Neural cell (in vitro differentiated cells): ENCODE measurements around the gene SPRN. TPM values are rescaled to one million over a fixed set of nuclear protein-coding genes. Genes with fewer than 3 reads are reported as not detected.
"Not testable (repeated sequence)": the region's sequence is repeated elsewhere in the genome, so short reads cannot be mapped to it uniquely, and the experiment has no call there.

Experiments
- H2AFZ ChIP-seq: fragments of 200-600, 300-800 bp; sonication (generic), shearing (Covaris generic); 2 replicates; pipeline ENCODE4 v1.6.0; 2014; ENCODE audit warnings: low read depth, mild to moderate bottlenecking, antibody characterized with exemption, low read length, moderate library complexity
- H3F3A ChIP-seq: fragments of 200-600 bp; shearing (Covaris generic); 2 replicates; pipeline ENCODE4 v1.6.1; 2016; ENCODE audit warnings: mild to moderate bottlenecking, moderate library complexity, mixed read lengths, antibody characterized with exemption, low read length; ENCODE audit not compliant: insufficient read depth, poor library complexity, severe bottlenecking
- H3K27ac ChIP-seq: fragments of 200-600, 300-800 bp; sonication (generic), shearing (Covaris generic); 2 replicates; pipeline ENCODE4 v1.5.1; 2014; ENCODE audit warnings: mild to moderate bottlenecking, low read length, moderate library complexity
- H3K27me3 ChIP-seq: fragments of 300-800, 200-600 bp; sonication (generic), shearing (Covaris generic); 2 replicates; pipeline ENCODE4 v1.6.0; 2014; ENCODE audit warnings: mild to moderate bottlenecking, low read depth, low read length, moderate library complexity; ENCODE audit not compliant: insufficient read depth
- H3K36me3 ChIP-seq: fragments of 300-800, 200-600 bp; sonication (generic), shearing (Covaris generic); 2 replicates; pipeline ENCODE4 v1.5.1; 2014; ENCODE audit warnings: mild to moderate bottlenecking, antibody characterized with exemption, low read length, moderate library complexity; ENCODE audit not compliant: insufficient read depth
- H3K4me2 ChIP-seq: fragments of 300-800, 200-600 bp; sonication (generic), shearing (Covaris generic); 2 replicates; pipeline ENCODE4 v1.6.0; 2014; ENCODE audit warnings: mild to moderate bottlenecking, low read length
- H3K4me3 ChIP-seq: fragments of 300-800, 200-600 bp; sonication (generic), shearing (Covaris generic); 2 replicates; pipeline ENCODE4 v1.5.1; 2014; ENCODE audit warnings: mild to moderate bottlenecking, low read length, moderate library complexity
- H3K79me2 ChIP-seq: fragments of 200-600 bp; shearing (Covaris generic); replicated peaks from 2 replicates; pipeline ENCODE4 v1.6.0; 2014; ENCODE audit warnings: mild to moderate bottlenecking, low read length, moderate library complexity; ENCODE audit not compliant: insufficient read depth
- H3K9ac ChIP-seq: fragments of 300-800, 200-600 bp; sonication (generic), shearing (Covaris generic); 2 replicates; pipeline ENCODE4 v1.6.1; 2016; ENCODE audit warnings: mild to moderate bottlenecking, low read length, mixed read lengths
- H3K9me2 ChIP-seq: fragments of 200-600 bp; shearing (Covaris generic); 2 replicates; pipeline ENCODE4 v1.6.1; 2016; ENCODE audit warnings: mild to moderate bottlenecking, low read length, mixed read lengths; ENCODE audit not compliant: insufficient read depth
- H3K9me3 ChIP-seq: fragments of 200-600, 300-800 bp; sonication (generic), shearing (Covaris generic); 2 replicates; pipeline ENCODE4 v1.6.1; 2016; ENCODE audit warnings: mild to moderate bottlenecking, mixed run types, low read length, moderate library complexity, mixed read lengths
- H4K20me1 ChIP-seq: fragments of 200-600 bp; shearing (Covaris generic); 2 replicates; pipeline ENCODE4 v1.6.1; 2016; ENCODE audit warnings: mild to moderate bottlenecking, mixed run types; ENCODE audit not compliant: insufficient read depth
- CTCF ChIP-seq: fragments of 450-650 bp; IDR thresholded peaks from 2 replicates; pipeline ENCODE4 v1.5.1; 2014; ENCODE audit warnings: antibody characterized with exemption, mild to moderate bottlenecking, moderate library complexity; ENCODE audit not compliant: poor library complexity, severe bottlenecking
- EP300 ChIP-seq: fragments of 450-650 bp; conservative IDR thresholded peaks from 2 replicates; pipeline ENCODE4 v1.6.1; 2014; ENCODE audit warnings: antibody characterized with exemption, mild to moderate bottlenecking, moderate library complexity; ENCODE audit not compliant: poor library complexity, severe bottlenecking
- EZH2 ChIP-seq: fragments of 200-600, 300-800 bp; shearing (Covaris generic), sonication (generic); IDR thresholded peaks from 2 replicates; pipeline ENCODE4 v1.6.1; 2014; ENCODE audit warnings: antibody characterized with exemption, low read length, borderline replicate concordance, mild to moderate bottlenecking; ENCODE audit not compliant: insufficient read depth, poor library complexity, severe bottlenecking
- MXI1 ChIP-seq: fragments of 450-650 bp; conservative IDR thresholded peaks from 2 replicates; pipeline ENCODE4 v1.6.1; 2014; ENCODE audit warnings: antibody characterized with exemption, mild to moderate bottlenecking; ENCODE audit not compliant: poor library complexity, severe bottlenecking
- POLR2AphosphoS5 ChIP-seq: IDR thresholded peaks from 2 replicates; pipeline ENCODE4 v1.6.1; 2012
- RAD21 ChIP-seq: fragments of 450-650 bp; conservative IDR thresholded peaks from 2 replicates; pipeline ENCODE4 v1.6.1; 2014; ENCODE audit warnings: antibody characterized with exemption, mild to moderate bottlenecking, moderate library complexity
- REST ChIP-seq: IDR thresholded peaks from 2 replicates; pipeline ENCODE4 v1.6.1; 2012; ENCODE audit warnings: borderline replicate concordance
- SMC3 ChIP-seq: fragments of 450-650 bp; conservative IDR thresholded peaks from 2 replicates; pipeline ENCODE4 v1.6.1; 2014; ENCODE audit warnings: antibody characterized with exemption, mild to moderate bottlenecking, moderate library complexity; ENCODE audit not compliant: poor library complexity
- TAF1 ChIP-seq: IDR thresholded peaks from 2 replicates; pipeline ENCODE4 v1.6.1; 2012; ENCODE audit warnings: low read depth
- polyA plus RNA-seq: library from polyadenylated mRNA; depleted of rRNA; stranded (reverse); fragments of >200 nt; gene quantifications from 2 replicates; pipeline ENCODE4 v1.2.3, GENCODE V29; 2014

The SPRN gene
- polyA plus RNA-seq, 1 donor from 2014 or later = 1.1 TPM

- no peak overlapping the region for H3K4me3 ChIP-seq
- H3K9me2 ChIP-seq = no peaks in the 10 kb centered on the region
- peaks cover 2% of the 10 kb centered on the region for H3K79me2 ChIP-seq
- no peaks in the 10 kb centered on the region for H4K20me1 ChIP-seq
- TF ChIP-seq POLR2AphosphoS5 (no peak), RAD21 (no peak), REST (no peak), CTCF (no peak), EZH2 (no peak), MXI1 (no peak), TAF1 (no peak), SMC3 (no peak), EP300 (no peak)
- no peaks in the 10 kb centered on the region for H3F3A ChIP-seq
- no peak overlapping the region for H3K4me2 ChIP-seq
- no peak overlapping the region for H3K9ac ChIP-seq
- H3K36me3 ChIP-seq = no peaks in the 10 kb centered on the region
- peaks cover 9% of the 10 kb centered on the region for H3K27me3 ChIP-seq
- H2AFZ ChIP-seq = no peak overlapping the region
- no peaks in the 10 kb centered on the region for H3K9me3 ChIP-seq
- H3K27ac ChIP-seq = no peak overlapping the region
These were observed 47.2 kb downstream of the SPRN start for GRCh38 chr10:133377025-133377817.

GRCh38 chr10:133376183-133376582 is 48.2 kb downstream of the SPRN start:
- not testable (repeated sequence) for H3K9me3 ChIP-seq, H3K27ac ChIP-seq, H3K79me2 ChIP-seq, H3K27me3 ChIP-seq, H3K36me3 ChIP-seq, H3K9me2 ChIP-seq, H4K20me1 ChIP-seq, H3K4me2 ChIP-seq, H2AFZ ChIP-seq, H3K4me3 ChIP-seq, H3K9ac ChIP-seq, H3F3A ChIP-seq
